ENCODE results near the gene DNMT1. TPM values are rescaled to one million over a fixed set of nuclear protein-coding genes. Genes with fewer than 3 reads are reported as not detected.

Gene DNMT1
- total RNA-seq, 1 experiment from 2014 or later, result 210 TPM

DNA sequence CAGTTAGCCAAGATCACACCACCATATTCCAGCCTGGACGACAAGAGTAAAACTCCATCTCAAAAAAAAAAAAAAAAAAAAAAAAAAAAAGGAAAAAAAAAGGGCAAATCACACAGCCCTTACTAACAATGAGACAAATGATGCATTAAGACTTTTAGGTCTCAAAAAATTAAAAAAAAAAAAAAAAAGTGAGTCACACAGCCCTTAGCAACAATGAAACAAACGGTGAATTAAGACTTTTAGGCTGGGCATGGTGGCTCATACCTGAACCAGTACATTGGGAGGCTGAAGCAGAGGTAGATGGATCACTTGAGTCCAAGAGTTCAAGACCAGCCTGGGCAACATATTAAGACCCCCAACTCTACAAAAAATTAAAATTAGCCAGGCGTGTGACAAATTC, 42.7 kb downstream of the DNMT1 start:
- H3K9me3 Mint-ChIP-seq, result no peaks in the 10 kb centered on the region
- no peaks in the 10 kb centered on the region for H3K27me3 Mint-ChIP-seq (ENCODE audit: low read depth)
- ChIA-PET CTCF (no interaction called here), POLR2A (no interaction called here)
- TF ChIP-seq, protein P1, sequence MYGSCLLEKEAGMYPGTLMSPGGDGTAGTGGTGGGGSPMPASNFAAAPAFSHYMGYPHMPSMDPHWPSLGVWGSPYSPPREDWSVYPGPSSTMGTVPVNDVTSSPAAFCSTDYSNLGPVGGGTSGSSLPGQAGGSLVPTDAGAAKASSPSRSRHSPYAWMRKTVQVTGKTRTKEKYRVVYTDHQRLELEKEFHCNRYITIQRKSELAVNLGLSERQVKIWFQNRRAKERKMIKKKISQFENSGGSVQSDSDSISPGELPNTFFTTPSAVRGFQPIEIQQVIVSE (CRISPR knock-in tag; IDR thresholded peaks at IDR 0.05; ENCODE audit: borderline replicate concordance), result no peak
- no peak for TF ChIP-seq NR2C2 (CRISPR knock-in tag; IDR thresholded peaks at IDR 0.05)
- TF ChIP-seq NR1H2 (CRISPR knock-in tag; IDR thresholded peaks at IDR 0.05), result no peak
- no peak for TF ChIP-seq TCF7 (CRISPR knock-in tag; IDR thresholded peaks at IDR 0.05; ENCODE audit: low read depth)
- TF ChIP-seq SMAD3 (CRISPR knock-in tag; IDR thresholded peaks at IDR 0.05; ENCODE audit: borderline replicate concordance), result no peak
- TF ChIP-seq CREM (CRISPR knock-in tag; IDR thresholded peaks at IDR 0.05), result no peak
- TF ChIP-seq, protein P2, sequence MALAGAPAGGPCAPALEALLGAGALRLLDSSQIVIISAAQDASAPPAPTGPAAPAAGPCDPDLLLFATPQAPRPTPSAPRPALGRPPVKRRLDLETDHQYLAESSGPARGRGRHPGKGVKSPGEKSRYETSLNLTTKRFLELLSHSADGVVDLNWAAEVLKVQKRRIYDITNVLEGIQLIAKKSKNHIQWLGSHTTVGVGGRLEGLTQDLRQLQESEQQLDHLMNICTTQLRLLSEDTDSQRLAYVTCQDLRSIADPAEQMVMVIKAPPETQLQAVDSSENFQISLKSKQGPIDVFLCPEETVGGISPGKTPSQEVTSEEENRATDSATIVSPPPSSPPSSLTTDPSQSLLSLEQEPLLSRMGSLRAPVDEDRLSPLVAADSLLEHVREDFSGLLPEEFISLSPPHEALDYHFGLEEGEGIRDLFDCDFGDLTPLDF (CRISPR knock-in tag; IDR thresholded peaks at IDR 0.05), result no peak
- TF ChIP-seq, protein P3, sequence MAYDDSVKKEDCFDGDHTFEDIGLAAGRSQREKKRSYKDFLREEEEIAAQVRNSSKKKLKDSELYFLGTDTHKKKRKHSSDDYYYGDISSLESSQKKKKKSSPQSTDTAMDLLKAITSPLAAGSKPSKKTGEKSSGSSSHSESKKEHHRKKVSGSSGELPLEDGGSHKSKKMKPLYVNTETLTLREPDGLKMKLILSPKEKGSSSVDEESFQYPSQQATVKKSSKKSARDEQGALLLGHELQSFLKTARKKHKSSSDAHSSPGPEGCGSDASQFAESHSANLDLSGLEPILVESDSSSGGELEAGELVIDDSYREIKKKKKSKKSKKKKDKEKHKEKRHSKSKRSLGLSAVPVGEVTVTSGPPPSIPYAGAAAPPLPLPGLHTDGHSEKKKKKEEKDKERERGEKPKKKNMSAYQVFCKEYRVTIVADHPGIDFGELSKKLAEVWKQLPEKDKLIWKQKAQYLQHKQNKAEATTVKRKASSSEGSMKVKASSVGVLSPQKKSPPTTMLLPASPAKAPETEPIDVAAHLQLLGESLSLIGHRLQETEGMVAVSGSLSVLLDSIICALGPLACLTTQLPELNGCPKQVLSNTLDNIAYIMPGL (CRISPR knock-in tag; IDR thresholded peaks at IDR 0.05), result no peak
- no peak overlapping the region for H3K27ac Mint-ChIP-seq
- no peaks in the 10 kb centered on the region for H3K4me1 Mint-ChIP-seq
- no peak overlapping the region for H3K4me3 Mint-ChIP-seq
- ATAC-seq, result no peak
- H3K36me3 Mint-ChIP-seq, result peaks cover 76% of the 10 kb centered on the region
- DNase-seq (ENCODE audit: low spot score), result no peak

DNA sequence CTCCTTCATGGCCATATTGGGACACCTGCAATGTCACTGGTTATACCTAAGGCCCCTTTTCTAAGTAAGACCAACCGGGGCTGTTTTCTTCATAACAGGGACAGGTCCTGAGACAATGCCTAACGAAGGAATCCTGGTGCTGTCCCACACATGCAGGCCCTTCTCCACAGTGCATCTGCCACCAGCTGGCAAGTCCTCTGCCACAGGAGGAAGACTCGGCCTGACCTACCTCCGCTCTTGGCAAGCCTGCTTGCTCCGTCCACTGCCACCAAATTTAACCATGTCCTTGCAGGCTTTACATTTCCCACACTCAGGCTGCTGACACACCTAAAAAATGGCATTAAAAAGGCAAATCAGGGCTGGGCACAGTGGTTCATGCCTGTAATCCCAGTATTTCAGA, 43.2 kb downstream of the DNMT1 start:
- CTCF ChIA-PET, result no interaction called here
- H3K4me1 Mint-ChIP-seq, result no peaks in the 10 kb centered on the region
- no peak for ATAC-seq
- no peak overlapping the region for H3K27ac Mint-ChIP-seq
- no peak for DNase-seq (ENCODE audit: low spot score)
- H3K4me3 Mint-ChIP-seq, result no peak overlapping the region
- H3K9me3 Mint-ChIP-seq, result no peaks in the 10 kb centered on the region
- TF ChIP-seq, protein P4, sequence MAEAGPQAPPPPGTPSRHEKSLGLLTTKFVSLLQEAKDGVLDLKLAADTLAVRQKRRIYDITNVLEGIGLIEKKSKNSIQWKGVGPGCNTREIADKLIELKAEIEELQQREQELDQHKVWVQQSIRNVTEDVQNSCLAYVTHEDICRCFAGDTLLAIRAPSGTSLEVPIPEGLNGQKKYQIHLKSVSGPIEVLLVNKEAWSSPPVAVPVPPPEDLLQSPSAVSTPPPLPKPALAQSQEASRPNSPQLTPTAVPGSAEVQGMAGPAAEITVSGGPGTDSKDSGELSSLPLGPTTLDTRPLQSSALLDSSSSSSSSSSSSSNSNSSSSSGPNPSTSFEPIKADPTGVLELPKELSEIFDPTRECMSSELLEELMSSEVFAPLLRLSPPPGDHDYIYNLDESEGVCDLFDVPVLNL (CRISPR knock-in tag; IDR thresholded peaks at IDR 0.05; ENCODE audit: borderline replicate concordance, low read depth), result no peak
- TF ChIP-seq ELF4 (CRISPR knock-in tag; IDR thresholded peaks at IDR 0.05; ENCODE audit: low read depth) (no peak), OVOL2 (CRISPR knock-in tag; IDR thresholded peaks at IDR 0.05; ENCODE audit: borderline replicate concordance) (no peak), ZNF317 (CRISPR knock-in tag; IDR thresholded peaks at IDR 0.05; ENCODE audit: borderline replicate concordance, low read depth) (no peak), SOX15 (CRISPR knock-in tag; IDR thresholded peaks at IDR 0.05) (no peak), GABPB1 (CRISPR knock-in tag; IDR thresholded peaks at IDR 0.05) (no peak), SMAD4 (CRISPR knock-in tag; IDR thresholded peaks at IDR 0.05) (no peak)
- TF ChIP-seq, protein P5, sequence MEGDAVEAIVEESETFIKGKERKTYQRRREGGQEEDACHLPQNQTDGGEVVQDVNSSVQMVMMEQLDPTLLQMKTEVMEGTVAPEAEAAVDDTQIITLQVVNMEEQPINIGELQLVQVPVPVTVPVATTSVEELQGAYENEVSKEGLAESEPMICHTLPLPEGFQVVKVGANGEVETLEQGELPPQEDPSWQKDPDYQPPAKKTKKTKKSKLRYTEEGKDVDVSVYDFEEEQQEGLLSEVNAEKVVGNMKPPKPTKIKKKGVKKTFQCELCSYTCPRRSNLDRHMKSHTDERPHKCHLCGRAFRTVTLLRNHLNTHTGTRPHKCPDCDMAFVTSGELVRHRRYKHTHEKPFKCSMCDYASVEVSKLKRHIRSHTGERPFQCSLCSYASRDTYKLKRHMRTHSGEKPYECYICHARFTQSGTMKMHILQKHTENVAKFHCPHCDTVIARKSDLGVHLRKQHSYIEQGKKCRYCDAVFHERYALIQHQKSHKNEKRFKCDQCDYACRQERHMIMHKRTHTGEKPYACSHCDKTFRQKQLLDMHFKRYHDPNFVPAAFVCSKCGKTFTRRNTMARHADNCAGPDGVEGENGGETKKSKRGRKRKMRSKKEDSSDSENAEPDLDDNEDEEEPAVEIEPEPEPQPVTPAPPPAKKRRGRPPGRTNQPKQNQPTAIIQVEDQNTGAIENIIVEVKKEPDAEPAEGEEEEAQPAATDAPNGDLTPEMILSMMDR (IDR thresholded peaks at IDR 0.05), result no peak
- TF ChIP-seq, protein P6, sequence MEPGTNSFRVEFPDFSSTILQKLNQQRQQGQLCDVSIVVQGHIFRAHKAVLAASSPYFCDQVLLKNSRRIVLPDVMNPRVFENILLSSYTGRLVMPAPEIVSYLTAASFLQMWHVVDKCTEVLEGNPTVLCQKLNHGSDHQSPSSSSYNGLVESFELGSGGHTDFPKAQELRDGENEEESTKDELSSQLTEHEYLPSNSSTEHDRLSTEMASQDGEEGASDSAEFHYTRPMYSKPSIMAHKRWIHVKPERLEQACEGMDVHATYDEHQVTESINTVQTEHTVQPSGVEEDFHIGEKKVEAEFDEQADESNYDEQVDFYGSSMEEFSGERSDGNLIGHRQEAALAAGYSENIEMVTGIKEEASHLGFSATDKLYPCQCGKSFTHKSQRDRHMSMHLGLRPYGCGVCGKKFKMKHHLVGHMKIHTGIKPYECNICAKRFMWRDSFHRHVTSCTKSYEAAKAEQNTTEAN (CRISPR knock-in tag; IDR thresholded peaks at IDR 0.05), result no peak
- TF ChIP-seq, protein P7, sequence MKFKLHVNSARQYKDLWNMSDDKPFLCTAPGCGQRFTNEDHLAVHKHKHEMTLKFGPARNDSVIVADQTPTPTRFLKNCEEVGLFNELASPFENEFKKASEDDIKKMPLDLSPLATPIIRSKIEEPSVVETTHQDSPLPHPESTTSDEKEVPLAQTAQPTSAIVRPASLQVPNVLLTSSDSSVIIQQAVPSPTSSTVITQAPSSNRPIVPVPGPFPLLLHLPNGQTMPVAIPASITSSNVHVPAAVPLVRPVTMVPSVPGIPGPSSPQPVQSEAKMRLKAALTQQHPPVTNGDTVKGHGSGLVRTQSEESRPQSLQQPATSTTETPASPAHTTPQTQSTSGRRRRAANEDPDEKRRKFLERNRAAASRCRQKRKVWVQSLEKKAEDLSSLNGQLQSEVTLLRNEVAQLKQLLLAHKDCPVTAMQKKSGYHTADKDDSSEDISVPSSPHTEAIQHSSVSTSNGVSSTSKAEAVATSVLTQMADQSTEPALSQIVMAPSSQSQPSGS (CRISPR knock-in tag; IDR thresholded peaks at IDR 0.05; ENCODE audit: borderline replicate concordance, low read depth), result no peak
- POLR2A ChIA-PET, result no interaction called here
- peaks cover 72% of the 10 kb centered on the region for H3K36me3 Mint-ChIP-seq
- no peaks in the 10 kb centered on the region for H3K27me3 Mint-ChIP-seq (ENCODE audit: low read depth)

All from WTC11 (cell line).